ENCODE results near the gene AURKAIP1. TPM values are rescaled to one million over a fixed set of nuclear protein-coding genes. Genes with fewer than 3 reads are reported as not detected.

Gene AURKAIP1
- total RNA-seq, 3 donors from 2014 or later = 150 to 180 (median 177) TPM

DNA sequence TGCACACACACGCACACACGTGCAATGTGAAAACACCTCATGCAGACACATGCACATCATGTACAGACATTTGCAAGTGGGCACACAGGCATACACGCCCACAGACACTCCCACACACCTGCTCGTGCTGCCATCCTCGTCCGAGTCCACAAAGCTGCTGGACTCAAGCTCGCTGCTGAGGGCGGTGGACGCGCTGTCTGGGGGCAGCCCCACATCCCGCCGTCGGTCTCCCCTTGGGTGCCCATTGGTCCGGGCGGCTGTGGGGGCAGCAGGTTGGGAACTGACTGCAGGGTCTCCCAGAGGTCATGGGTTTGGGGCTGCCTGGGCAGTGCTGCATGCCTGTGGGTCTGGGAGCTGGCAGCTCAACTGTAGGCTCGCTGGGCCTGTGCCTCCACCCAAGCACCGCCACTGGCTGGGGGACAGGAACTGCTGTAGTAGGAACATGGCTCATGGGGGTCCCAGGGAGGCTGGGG, 33.4 kb downstream of the AURKAIP1 start:
- ATAC-seq = no peak
- Histone ChIP-seq H3K4me1 (ENCODE audit: low read depth) (peaks cover 12% of the 10 kb centered on the region), H3K36me3 (ENCODE audit: low read depth) (no peaks in the 10 kb centered on the region)

DNA sequence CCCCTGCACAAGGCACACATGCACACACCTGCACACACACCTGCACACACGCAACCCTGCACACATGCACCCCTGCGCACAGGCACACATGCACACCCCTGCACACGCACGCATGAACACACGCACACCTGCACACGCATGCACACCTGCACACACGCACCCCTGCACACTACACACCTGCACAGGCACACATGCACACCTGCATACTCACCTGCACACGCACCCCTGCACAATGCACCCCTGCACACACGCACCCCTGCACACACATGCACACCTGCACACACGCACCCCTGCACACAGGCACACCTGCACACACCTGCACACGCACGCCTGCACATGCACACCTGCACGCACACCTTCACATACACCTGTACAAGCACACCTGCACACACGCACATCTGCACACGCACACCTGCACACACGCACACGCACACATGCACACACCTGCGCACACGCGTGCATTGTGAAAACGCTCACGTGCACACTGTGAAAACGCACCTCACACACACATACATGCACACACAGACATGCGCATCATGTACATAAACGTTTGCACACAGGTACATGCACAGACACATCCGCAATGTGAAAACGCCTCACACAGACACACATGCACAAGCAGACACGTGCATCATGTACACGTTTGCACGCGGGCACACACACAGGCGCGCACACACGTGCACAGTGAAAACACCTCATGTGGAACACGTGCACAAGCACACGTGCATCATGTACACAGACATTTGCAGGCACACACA, 34.0 kb downstream of the AURKAIP1 start:
- TF ChIP-seq, protein P1, sequence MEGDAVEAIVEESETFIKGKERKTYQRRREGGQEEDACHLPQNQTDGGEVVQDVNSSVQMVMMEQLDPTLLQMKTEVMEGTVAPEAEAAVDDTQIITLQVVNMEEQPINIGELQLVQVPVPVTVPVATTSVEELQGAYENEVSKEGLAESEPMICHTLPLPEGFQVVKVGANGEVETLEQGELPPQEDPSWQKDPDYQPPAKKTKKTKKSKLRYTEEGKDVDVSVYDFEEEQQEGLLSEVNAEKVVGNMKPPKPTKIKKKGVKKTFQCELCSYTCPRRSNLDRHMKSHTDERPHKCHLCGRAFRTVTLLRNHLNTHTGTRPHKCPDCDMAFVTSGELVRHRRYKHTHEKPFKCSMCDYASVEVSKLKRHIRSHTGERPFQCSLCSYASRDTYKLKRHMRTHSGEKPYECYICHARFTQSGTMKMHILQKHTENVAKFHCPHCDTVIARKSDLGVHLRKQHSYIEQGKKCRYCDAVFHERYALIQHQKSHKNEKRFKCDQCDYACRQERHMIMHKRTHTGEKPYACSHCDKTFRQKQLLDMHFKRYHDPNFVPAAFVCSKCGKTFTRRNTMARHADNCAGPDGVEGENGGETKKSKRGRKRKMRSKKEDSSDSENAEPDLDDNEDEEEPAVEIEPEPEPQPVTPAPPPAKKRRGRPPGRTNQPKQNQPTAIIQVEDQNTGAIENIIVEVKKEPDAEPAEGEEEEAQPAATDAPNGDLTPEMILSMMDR (IDR thresholded peaks at IDR 0.05) = no peak
- no peak for DNase-seq
- no peak for ATAC-seq
- Histone ChIP-seq H3K4me3 (no peak overlapping the region), H3K4me1 (ENCODE audit: low read depth) (peaks cover 7% of the 10 kb centered on the region), H3K9me3 (no peaks in the 10 kb centered on the region), H3K36me3 (ENCODE audit: low read depth) (no peaks in the 10 kb centered on the region)
- intact Hi-C loops (cut with DNase I, micrococcal nuclease) = no loop called here

More for the DNA sequence above, 33.4 kb downstream of the AURKAIP1 start:
- intact Hi-C loops (cut with DNase I, micrococcal nuclease) = no loop called here
- Histone ChIP-seq H3K4me3 (no peak overlapping the region), H3K9me3 (no peaks in the 10 kb centered on the region)
- TF ChIP-seq, protein P1 (IDR thresholded peaks at IDR 0.05) = no peak
- no peak for DNase-seq

GRCh38 chr1:1340185-1340584, 34.8 kb downstream of the AURKAIP1 start:
- TF ChIP-seq, protein P1 (IDR thresholded peaks at IDR 0.05) = no peak
- no peaks in the 10 kb centered on the region for H3K9me3 ChIP-seq
- DNase-seq = no peak
- intact Hi-C loops (cut with DNase I, micrococcal nuclease) = no loop called here
- ATAC-seq = no peak
- no peaks in the 10 kb centered on the region for H3K36me3 ChIP-seq (ENCODE audit: low read depth)
- peaks cover under 1% of the 10 kb centered on the region for H3K4me1 ChIP-seq (ENCODE audit: low read depth)
- no peak overlapping the region for H3K4me3 ChIP-seq

GRCh38 chr1:1338278-1338677, 36.7 kb downstream of the AURKAIP1 start:
- no peak overlapping the region for H3K4me3 ChIP-seq
- no peaks in the 10 kb centered on the region for H3K36me3 ChIP-seq (ENCODE audit: low read depth)
- intact Hi-C loops (cut with DNase I, micrococcal nuclease) = no loop called here
- no peak for DNase-seq
- no peak for ATAC-seq
- no peaks in the 10 kb centered on the region for H3K9me3 ChIP-seq
- TF ChIP-seq, protein P1 (IDR thresholded peaks at IDR 0.05) = no peak
- peaks cover 2% of the 10 kb centered on the region for H3K4me1 ChIP-seq (ENCODE audit: low read depth)

- DNase-seq (peak in 2 of 3 donors; percentile 75 to 83), ATAC-seq (peak; percentile 85)
- Histone ChIP-seq H3K4me3 (no peak overlapping the region), H3K9me3 (no peaks in the 10 kb centered on the region), H3K36me3 (ENCODE audit: low read depth) (no peaks in the 10 kb centered on the region), H3K4me1 (ENCODE audit: low read depth) (peaks cover 7% of the 10 kb centered on the region)
- intact Hi-C loops (cut with DNase I, micrococcal nuclease) = no loop called here
- TF ChIP-seq, protein P1 (IDR thresholded peaks at IDR 0.05) = no peak
These were observed 37.2 kb downstream of the AURKAIP1 start for GRCh38 chr1:1337793-1338147.
